ENCODE data around the gene SH3BGR.

The SH3BGR gene

GRCh38 chr21:39472786-39473185, 21.0 kb downstream of the SH3BGR start:
- Histone ChIP-seq H3K4me3 (ENCODE audit: low read length) (no peak overlapping the region), H3K9me3 (ENCODE audit: insufficient read depth, low read length) (no peaks in the 10 kb centered on the region), H2AFZ (ENCODE audit: low read depth, low read length) (no peak overlapping the region), H3K9ac (ENCODE audit: low read length) (no peak overlapping the region), H3K79me2 (ENCODE audit: low read length) (no peaks in the 10 kb centered on the region), H3K27ac (ENCODE audit: low read length) (no peak overlapping the region), H3K27me3 (ENCODE audit: low read depth, low read length) (no peaks in the 10 kb centered on the region), H3K4me1 (ENCODE audit: low read length) (no peaks in the 10 kb centered on the region), H3K36me3 (replicated peaks; ENCODE audit: low read depth, low read length) (no peaks in the 10 kb centered on the region), H4K20me1 (ENCODE audit: insufficient read depth, low read length) (no peaks in the 10 kb centered on the region), H3K4me2 (ENCODE audit: low read length) (no peak overlapping the region)
- TF ChIP-seq CTCF (IDR thresholded peaks at IDR 0.05; ENCODE audit: low read depth, low read length) (no peak), EZH2phosphoT487 (IDR thresholded peaks at IDR 0.05; ENCODE audit: low read depth) (no peak)

DNA sequence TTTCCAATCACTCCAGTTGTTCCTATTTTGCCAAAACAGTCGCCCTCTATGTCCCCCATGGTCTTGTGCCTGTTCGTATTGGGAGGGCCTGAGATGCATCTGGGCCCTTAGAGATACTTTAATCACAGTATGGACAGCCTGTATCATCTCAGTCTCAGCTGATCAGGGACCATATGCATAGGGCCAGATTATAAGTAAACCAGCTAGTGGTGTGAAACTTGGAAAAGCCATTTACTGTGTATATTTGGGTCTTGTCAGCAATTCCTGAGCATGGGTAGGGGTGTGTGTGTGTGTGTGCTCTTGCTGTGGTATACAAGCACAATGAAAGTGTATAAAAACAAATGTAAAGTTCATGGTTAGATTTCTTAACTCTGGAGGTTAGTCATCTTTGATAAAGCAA, 22.8 kb downstream of the SH3BGR start:
- no peak overlapping the region for H3K4me2 ChIP-seq (ENCODE audit: low read length)
- no peak overlapping the region for H3K4me3 ChIP-seq (ENCODE audit: low read length)
- no peaks in the 10 kb centered on the region for H3K79me2 ChIP-seq (ENCODE audit: low read length)
- H3K36me3 ChIP-seq (replicated peaks; ENCODE audit: low read depth, low read length) = no peaks in the 10 kb centered on the region
- H3K27ac ChIP-seq (ENCODE audit: low read length) = no peak overlapping the region
- H3K4me1 ChIP-seq (ENCODE audit: low read length) = no peaks in the 10 kb centered on the region
- H3K27me3 ChIP-seq (ENCODE audit: low read depth, low read length) = no peaks in the 10 kb centered on the region
- H2AFZ ChIP-seq (ENCODE audit: low read depth, low read length) = no peak overlapping the region
- H4K20me1 ChIP-seq (ENCODE audit: insufficient read depth, low read length) = no peaks in the 10 kb centered on the region
- no peaks in the 10 kb centered on the region for H3K9me3 ChIP-seq (ENCODE audit: insufficient read depth, low read length)
- H3K9ac ChIP-seq (ENCODE audit: low read length) = no peak overlapping the region
- TF ChIP-seq CTCF (IDR thresholded peaks at IDR 0.05; ENCODE audit: low read depth, low read length) = no peak
- TF ChIP-seq EZH2phosphoT487 (IDR thresholded peaks at IDR 0.05; ENCODE audit: low read depth) = no peak

GRCh38 chr21:39479164-39479813, 27.5 kb downstream of the SH3BGR start:
- no peak overlapping the region for H2AFZ ChIP-seq (ENCODE audit: low read depth, low read length)
- H4K20me1 ChIP-seq (ENCODE audit: insufficient read depth, low read length) = no peaks in the 10 kb centered on the region
- no peaks in the 10 kb centered on the region for H3K27me3 ChIP-seq (ENCODE audit: low read depth, low read length)
- no peaks in the 10 kb centered on the region for H3K36me3 ChIP-seq (replicated peaks; ENCODE audit: low read depth, low read length)
- H3K9me3 ChIP-seq (ENCODE audit: insufficient read depth, low read length) = no peaks in the 10 kb centered on the region
- no peak for TF ChIP-seq EZH2phosphoT487 (IDR thresholded peaks at IDR 0.05; ENCODE audit: low read depth)
- TF ChIP-seq CTCF (IDR thresholded peaks at IDR 0.05; ENCODE audit: low read depth, low read length) = no peak
- H3K79me2 ChIP-seq (ENCODE audit: low read length) = no peaks in the 10 kb centered on the region
- no peaks in the 10 kb centered on the region for H3K4me1 ChIP-seq (ENCODE audit: low read length)
- no peak overlapping the region for H3K9ac ChIP-seq (ENCODE audit: low read length)
- no peak overlapping the region for H3K4me2 ChIP-seq (ENCODE audit: low read length)
- no peak overlapping the region for H3K27ac ChIP-seq (ENCODE audit: low read length)
- H3K4me3 ChIP-seq (ENCODE audit: low read length) = no peak overlapping the region

- Histone ChIP-seq H3K36me3 (replicated peaks; ENCODE audit: low read depth, low read length) (no peaks in the 10 kb centered on the region), H3K79me2 (ENCODE audit: low read length) (no peaks in the 10 kb centered on the region), H3K9me3 (ENCODE audit: insufficient read depth, low read length) (no peaks in the 10 kb centered on the region), H3K4me2 (ENCODE audit: low read length) (no peak overlapping the region), H3K4me1 (ENCODE audit: low read length) (no peaks in the 10 kb centered on the region), H3K9ac (ENCODE audit: low read length) (no peak overlapping the region), H2AFZ (ENCODE audit: low read depth, low read length) (no peak overlapping the region), H4K20me1 (ENCODE audit: insufficient read depth, low read length) (no peaks in the 10 kb centered on the region), H3K27ac (ENCODE audit: low read length) (no peak overlapping the region), H3K27me3 (ENCODE audit: low read depth, low read length) (no peaks in the 10 kb centered on the region), H3K4me3 (ENCODE audit: low read length) (no peak overlapping the region)
- TF ChIP-seq EZH2phosphoT487 (IDR thresholded peaks at IDR 0.05; ENCODE audit: low read depth) = no peak
These were observed 28.0 kb downstream of the SH3BGR start for GRCh38 chr21:39479814-39480182.
